Left lung (tissue), 10 donors: ENCODE data around the gene GASK1A. TPM values are rescaled to one million over a fixed set of nuclear protein-coding genes. Genes with fewer than 3 reads are reported as not detected.
A peak's percentile ranks its signal among the peaks of the same experiment; 100 is the strongest.

Experiments used
- ATAC-seq: fragments of 200-7000 bp; cut with Tn5 transposase; one replicate; pipeline ENCODE4 v1.9.1; 2020; ENCODE audit warnings: moderate library complexity
- DNase-seq, 4 donors: peaks; one replicate each; pipeline ENCODE4 v3.0.0-alpha.2; 2013 to 2020
- H3K27ac ChIP-seq, 2 donors: fragments of 200-600 bp; sonication (generic) in 1 of 2; one replicate each; pipeline versions ENCODE4 v1.5.0 to v1.8.0; 2020 to 2021
- H3K27me3 ChIP-seq, 2 donors: fragments of 200-600 bp; sonication (generic) in 1 of 2; one replicate each; pipeline versions ENCODE4 v1.5.0 to v1.8.0; 2020 to 2021
- H3K36me3 ChIP-seq, 2 donors: fragments of 200-600 bp; sonication (generic) in 1 of 2; one replicate each; pipeline versions ENCODE4 v1.5.0 to v1.8.0; 2020 to 2021
- H3K4me1 ChIP-seq, 2 donors: fragments of 200-600 bp; one replicate each; pipeline ENCODE4 v1.8.0; 2021
- H3K4me3 ChIP-seq, 2 donors: fragments of 200-600 bp; sonication (generic) in 1 of 2; one replicate each; pipeline versions ENCODE4 v1.5.0 to v1.8.0; 2020 to 2021; ENCODE audit warnings: mild to moderate bottlenecking in 1 of 2
- H3K9me3 ChIP-seq, 2 donors: fragments of 200-600 bp; sonication (generic) in 1 of 2; one replicate each; pipeline versions ENCODE4 v1.5.0 to v1.8.0; 2020 to 2021
- CTCF ChIP-seq, 2 donors: fragments of 200-600 bp; sonication (generic) in 1 of 2; IDR thresholded peaks; one replicate each; pipeline versions ENCODE4 v1.5.0 to v1.8.0; 2021; ENCODE audit warnings: antibody characterized with exemption in 2 of 2
- intact Hi-C, 2 donors: fragments of 100-400 bp; cut with DNase I; formaldehyde crosslinking; loops; one replicate each; pipeline versions ENCODE4 v1.11.2 to v1.14.2; 2022
- polyA plus RNA-seq, 6 donors: library from polyadenylated mRNA; unstranded; fragments of 120-200 nt; gene quantifications; one replicate each; pipeline ENCODE4 v1.2.1, GENCODE V29; 2013; ENCODE audit not compliant: insufficient read length in 6 of 6
- total RNA-seq, 2 donors: library from RNA; stranded (reverse); fragmentation: NEBNext Ultra II Directional; extraction: Animal tissue kit (Norgen Biotek cat#: 25700); gene quantifications; one replicate each; pipeline ENCODE4 v1.2.1, GENCODE V29; 2021
- donor health status: DM: no; HTN: yes; CAD: no.
- donor health status: DM: no; HTN: no; CAD: no.

The GASK1A gene
- total and polyA plus RNA-seq, 8 donors: 3.1 to 12.3 (median 4.2) TPM

DNA sequence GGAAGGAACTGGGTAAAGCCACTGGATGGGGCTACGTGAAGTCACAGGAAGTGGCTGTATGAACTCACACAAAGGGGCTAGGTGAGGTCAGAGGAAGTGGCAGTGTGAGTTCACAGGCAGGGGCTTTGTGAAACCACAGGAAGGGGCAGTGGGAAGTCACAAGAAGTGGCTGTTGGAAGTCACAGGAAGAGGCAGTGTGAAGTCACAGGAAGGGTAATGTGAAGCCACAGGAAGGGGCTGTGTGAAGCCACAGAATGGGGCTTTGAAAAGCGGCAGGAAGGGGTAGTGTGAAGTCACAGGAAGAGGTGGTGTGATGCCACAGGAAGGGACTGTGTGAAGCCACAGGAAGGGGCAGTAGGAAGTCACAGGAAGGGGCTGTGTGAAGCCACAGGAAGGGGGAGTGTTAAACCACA lies 34.6 kb downstream of the GASK1A start:
- TF ChIP-seq CTCF (IDR thresholded peaks at IDR 0.05): no peak
- DNase-seq: no peak
- Histone ChIP-seq H3K4me1 (no peaks in the 10 kb centered on the region), H3K36me3 (no peaks in the 10 kb centered on the region), H3K4me3 (no peak overlapping the region), H3K27ac (peak overlapping the region in 1 of 2 donors; percentile 2), H3K27me3 (no peaks in the 10 kb centered on the region), H3K9me3 (peaks cover 0 to 53% of the 10 kb centered on the region in 2 donors)
- intact Hi-C loops: no loop called here
- ATAC-seq: no peak

DNA sequence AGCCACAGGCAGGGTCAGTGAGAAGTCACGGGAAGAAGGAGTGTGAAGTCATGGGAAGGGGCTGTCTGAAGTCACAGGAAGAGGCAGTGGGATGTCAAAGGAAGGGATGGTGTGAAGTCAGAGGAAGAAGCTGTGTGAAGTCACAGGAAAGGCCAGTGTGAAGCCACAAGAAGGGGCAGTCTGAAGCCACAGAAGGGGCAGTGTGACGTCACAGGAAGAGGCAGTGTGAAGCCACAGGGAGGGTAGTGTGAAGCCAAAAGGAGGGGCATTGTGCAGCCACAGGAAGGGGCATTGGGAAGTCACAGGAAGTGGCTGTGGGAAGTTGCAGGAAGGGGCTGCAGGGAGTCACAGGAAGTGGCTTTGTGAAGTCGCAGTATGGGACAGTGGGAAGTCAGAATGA lies 35.1 kb downstream of the GASK1A start:
- H3K27me3 ChIP-seq: no peaks in the 10 kb centered on the region
- intact Hi-C loops: no loop called here
- ATAC-seq (no peak), DNase-seq (no peak)
- H3K36me3 ChIP-seq: no peaks in the 10 kb centered on the region
- no peak overlapping the region for H3K4me3 ChIP-seq
- H3K9me3 ChIP-seq: peaks cover 0 to 53% of the 10 kb centered on the region in 2 donors
- peak overlapping the region in 1 of 2 donors; percentile 2 for H3K27ac ChIP-seq
- no peak for TF ChIP-seq CTCF (IDR thresholded peaks at IDR 0.05)
- no peaks in the 10 kb centered on the region for H3K4me1 ChIP-seq

GRCh38 chr3:43014956-43015355 lies 35.8 kb downstream of the GASK1A start:
- no peak overlapping the region for H3K4me3 ChIP-seq
- peaks cover 0 to 53% of the 10 kb centered on the region in 2 donors for H3K9me3 ChIP-seq
- H3K4me1 ChIP-seq: no peaks in the 10 kb centered on the region
- H3K27ac ChIP-seq: no peak overlapping the region
- no peaks in the 10 kb centered on the region for H3K27me3 ChIP-seq
- ATAC-seq (no peak), DNase-seq (no peak)
- intact Hi-C loops: no loop called here
- H3K36me3 ChIP-seq: no peaks in the 10 kb centered on the region
- no peak for TF ChIP-seq CTCF (IDR thresholded peaks at IDR 0.05)

DNA sequence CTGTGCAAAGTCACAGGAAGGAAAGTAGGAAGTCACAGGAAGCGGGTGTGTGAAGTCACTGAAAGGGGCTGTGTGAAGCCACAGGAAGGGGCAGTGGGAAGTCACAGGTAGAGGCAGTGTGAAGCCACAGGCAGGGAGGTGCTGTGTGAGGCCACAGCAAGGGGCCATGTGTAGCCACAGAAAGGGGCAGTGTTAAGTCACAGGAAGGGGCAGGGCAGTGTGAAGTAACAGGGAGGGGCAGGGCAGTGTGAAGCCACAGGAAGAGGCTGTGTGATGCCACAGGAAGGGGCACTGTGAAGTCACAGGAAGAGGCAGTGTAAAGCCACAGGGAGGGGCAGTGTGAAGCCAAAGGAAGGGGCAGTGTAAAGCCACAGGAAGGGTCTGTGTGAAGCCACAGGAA lies 36.5 kb downstream of the GASK1A start:
- H3K9me3 ChIP-seq: peaks cover 0 to 53% of the 10 kb centered on the region in 2 donors
- ATAC-seq (no peak), DNase-seq (no peak)
- intact Hi-C loops: no loop called here
- H3K36me3 ChIP-seq: no peaks in the 10 kb centered on the region
- H3K4me1 ChIP-seq: no peaks in the 10 kb centered on the region
- TF ChIP-seq CTCF (IDR thresholded peaks at IDR 0.05): no peak
- no peak overlapping the region for H3K4me3 ChIP-seq
- H3K27ac ChIP-seq: peak overlapping the region; percentile 13
- no peaks in the 10 kb centered on the region for H3K27me3 ChIP-seq

DNA sequence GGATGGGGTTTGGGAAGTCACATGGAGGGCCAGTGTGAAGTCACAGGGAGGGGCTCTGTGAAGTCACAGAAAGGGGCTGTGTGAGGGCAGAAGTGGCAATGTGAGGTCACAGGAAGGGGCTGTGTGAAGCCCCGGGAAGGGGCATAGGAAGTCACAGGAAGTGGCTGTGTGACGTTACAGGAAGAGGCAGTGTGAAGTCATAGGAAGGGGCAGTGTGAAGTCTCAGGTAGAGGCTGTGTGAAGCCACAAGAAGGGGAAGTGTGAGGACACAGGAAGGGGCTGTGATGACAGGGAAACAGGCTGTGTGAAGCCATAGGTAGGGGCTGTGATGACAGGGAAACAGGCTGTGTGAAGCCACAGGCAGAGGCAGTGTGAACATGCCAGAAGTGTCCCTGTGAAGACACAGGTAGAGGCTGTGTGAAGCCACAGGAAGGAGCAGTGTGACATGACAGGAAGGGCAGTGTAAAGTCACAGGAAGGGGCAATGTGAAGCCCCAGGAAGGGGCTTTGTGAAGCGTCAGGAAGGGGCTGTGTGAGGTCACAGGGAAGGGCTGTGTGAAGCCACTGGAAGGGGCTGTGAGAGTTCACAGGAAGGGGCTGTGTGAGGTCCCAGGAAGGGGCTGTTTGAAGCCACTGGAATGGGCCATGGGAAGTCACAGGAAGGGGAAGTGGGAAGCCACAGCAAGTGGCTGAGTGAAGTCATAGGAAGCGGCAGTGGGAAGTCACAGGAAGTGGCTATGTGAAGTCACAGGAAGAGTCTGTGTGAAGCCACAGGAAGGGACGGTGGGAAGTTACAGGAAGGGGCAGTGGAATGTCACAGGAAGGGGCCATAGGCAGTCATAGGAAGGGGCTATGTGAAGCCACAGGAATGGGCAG lies 37.1 kb downstream of the GASK1A start:
- Histone ChIP-seq H3K27me3 (no peaks in the 10 kb centered on the region), H3K9me3 (peaks cover 0 to 53% of the 10 kb centered on the region in 2 donors), H3K4me1 (no peaks in the 10 kb centered on the region), H3K4me3 (no peak overlapping the region), H3K36me3 (no peaks in the 10 kb centered on the region), H3K27ac (peak overlapping the region; percentile 13 to 60)
- TF ChIP-seq CTCF (IDR thresholded peaks at IDR 0.05): no peak
- no peak for DNase-seq
- intact Hi-C loops: no loop called here
- no peak for ATAC-seq
